ENCODE measurements around the gene TDRD10.

The TDRD10 gene

DNA sequence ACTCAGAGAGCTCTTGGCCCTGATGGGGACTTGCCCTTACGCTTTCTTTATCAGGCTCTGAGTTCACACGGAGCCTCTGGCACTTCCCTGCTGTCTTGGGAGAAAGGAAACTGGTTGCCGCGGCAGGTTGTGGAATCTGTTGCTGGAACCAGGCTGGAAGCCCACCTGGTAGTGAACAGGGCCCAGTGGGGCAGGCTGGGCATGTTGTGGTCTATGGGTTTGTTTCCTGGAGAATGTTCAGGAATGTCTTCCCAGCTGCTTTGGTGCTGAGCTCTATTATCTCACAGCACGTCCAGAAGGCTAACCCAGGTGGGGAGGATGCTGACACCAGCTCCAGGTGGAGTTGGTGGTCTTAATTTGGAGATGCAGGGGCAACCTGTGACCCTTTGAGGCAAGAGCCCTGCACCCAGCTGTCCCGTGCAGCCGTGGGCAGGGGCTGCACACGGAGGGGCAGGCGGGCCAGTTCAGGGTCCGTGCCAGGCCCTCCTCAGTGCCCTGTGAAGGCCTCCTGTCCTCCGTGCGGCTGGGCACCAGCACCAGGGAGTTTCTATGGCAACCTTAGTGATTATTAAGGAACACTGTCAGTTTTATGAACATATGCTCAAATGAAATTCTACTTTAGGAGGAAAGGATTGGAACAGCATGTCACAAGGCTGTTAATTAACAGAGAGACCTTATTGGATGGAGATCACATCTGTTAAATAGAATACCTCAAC, 33.3 kb upstream of the TDRD10 start:
- no peak for DNase-seq (ENCODE audit: low read depth)
- TF ChIP-seq, protein P1, sequence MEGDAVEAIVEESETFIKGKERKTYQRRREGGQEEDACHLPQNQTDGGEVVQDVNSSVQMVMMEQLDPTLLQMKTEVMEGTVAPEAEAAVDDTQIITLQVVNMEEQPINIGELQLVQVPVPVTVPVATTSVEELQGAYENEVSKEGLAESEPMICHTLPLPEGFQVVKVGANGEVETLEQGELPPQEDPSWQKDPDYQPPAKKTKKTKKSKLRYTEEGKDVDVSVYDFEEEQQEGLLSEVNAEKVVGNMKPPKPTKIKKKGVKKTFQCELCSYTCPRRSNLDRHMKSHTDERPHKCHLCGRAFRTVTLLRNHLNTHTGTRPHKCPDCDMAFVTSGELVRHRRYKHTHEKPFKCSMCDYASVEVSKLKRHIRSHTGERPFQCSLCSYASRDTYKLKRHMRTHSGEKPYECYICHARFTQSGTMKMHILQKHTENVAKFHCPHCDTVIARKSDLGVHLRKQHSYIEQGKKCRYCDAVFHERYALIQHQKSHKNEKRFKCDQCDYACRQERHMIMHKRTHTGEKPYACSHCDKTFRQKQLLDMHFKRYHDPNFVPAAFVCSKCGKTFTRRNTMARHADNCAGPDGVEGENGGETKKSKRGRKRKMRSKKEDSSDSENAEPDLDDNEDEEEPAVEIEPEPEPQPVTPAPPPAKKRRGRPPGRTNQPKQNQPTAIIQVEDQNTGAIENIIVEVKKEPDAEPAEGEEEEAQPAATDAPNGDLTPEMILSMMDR (IDR thresholded peaks at IDR 0.05; ENCODE audit: control insufficient read depth, extremely low read depth, insufficient read depth), result no peak
- no peak overlapping the region for H3K4me3 ChIP-seq (ENCODE audit: low read depth, low read length)

DNA sequence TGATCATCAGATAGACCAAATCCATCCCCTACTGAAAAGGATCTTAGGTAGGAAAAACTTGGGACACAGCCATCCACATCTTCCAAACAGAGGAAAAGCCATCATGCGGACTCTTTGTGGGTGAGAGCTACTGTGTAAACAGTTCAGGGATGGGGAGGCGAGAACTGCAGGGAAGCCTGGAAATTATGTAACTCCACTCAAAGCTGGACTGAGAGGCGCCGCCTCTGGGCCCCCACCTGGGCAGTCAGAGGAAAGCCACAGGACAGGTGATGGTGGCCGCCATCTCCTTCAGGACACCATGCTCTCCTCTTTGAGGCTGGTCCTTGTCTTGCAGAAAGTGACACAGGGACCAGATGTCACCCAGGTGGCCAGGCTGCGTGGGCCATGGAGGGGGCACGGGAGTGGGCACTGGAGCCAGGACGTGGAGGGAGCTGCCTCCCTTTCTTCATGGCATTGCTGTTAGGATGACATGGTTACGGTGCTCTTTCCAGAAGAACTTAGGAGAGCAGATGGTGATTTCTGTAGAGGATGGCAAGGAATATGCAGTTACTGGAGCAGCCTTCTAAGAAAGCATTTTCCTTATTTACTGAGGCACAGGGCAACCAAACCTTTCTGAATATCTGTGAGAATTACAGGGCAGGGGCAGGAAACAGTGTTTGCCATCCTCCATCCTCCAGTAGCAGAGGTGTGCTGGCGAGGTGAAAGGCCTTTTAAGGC, 32.0 kb upstream of the TDRD10 start:
- no peak for DNase-seq (ENCODE audit: low read depth)
- TF ChIP-seq, protein P1 (IDR thresholded peaks at IDR 0.05; ENCODE audit: control insufficient read depth, extremely low read depth, insufficient read depth), result no peak

DNA sequence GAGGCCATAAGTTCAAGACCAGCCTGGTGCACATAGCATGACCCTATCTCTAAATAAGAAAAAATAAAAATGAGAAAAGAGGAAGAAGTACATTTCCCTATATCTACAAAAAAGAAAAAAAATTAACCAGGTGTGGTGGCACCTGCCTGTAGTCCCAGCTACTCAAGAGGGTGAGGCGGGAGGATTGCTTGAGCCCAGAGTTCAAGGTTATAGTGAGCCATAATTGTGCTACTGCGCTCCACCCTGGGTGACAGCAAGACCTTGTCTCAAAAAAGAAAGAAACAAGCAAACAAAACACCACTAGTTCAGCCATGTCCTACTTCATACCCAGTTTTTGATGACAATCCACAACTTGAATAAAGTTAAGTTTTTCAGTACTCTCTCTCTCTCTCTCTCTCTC, 30.7 kb upstream of the TDRD10 start:
- TF ChIP-seq, protein P1 (IDR thresholded peaks at IDR 0.05; ENCODE audit: control insufficient read depth, extremely low read depth, insufficient read depth), result no peak
- no peak overlapping the region for H3K4me3 ChIP-seq (ENCODE audit: low read depth, low read length)
- DNase-seq (ENCODE audit: low read depth), result no peak

More for the DNA sequence above, 32.0 kb upstream of the TDRD10 start:
- no peak overlapping the region for H3K4me3 ChIP-seq (ENCODE audit: low read depth, low read length)

DNA sequence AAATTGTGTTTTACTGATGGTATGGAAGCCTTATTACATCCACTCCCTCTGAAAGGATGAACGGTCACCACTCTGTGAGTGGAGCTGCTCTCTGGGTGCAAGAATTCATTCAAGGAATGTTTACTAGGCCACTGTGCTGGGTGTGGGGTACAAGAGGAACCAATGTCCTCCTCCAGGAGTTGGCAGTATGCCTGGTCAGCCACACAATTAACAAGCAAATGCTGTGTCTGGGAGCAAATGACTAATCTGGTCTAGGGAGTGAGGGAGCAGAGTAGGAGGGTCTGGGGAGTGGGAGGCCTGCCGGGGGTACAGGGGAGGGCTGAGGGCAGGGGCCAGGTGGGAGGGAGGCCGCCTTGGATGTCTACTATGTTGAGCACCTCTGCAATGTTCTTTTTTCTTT, 27.2 kb upstream of the TDRD10 start:
- no peak overlapping the region for H3K4me3 ChIP-seq (ENCODE audit: low read depth, low read length)
- TF ChIP-seq, protein P1 (IDR thresholded peaks at IDR 0.05; ENCODE audit: control insufficient read depth, extremely low read depth, insufficient read depth), result no peak
- DNase-seq (ENCODE audit: low read depth), result no peak

DNA sequence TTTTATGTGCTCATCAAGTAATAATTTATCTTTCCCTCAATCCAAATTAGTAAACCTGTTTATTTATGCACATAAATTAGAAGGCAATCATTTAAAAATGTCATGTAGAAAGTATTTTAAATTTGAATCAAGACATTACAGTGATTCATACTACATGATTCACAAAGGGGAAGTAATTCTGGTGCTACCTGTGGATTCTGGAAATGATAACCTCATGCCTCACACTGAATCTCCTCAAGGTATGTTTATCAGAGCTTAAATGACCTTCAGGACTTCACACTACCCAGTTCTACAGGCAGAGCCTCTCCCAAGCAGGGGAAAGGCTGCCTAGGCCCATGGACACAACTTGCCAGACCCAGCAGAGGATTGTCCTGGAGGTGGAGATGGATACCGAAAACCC, 25.2 kb upstream of the TDRD10 start:
- DNase-seq (ENCODE audit: low read depth), result no peak
- TF ChIP-seq, protein P1 (IDR thresholded peaks at IDR 0.05; ENCODE audit: control insufficient read depth, extremely low read depth, insufficient read depth), result no peak
- H3K4me3 ChIP-seq (ENCODE audit: low read depth, low read length), result no peak overlapping the region

DNA sequence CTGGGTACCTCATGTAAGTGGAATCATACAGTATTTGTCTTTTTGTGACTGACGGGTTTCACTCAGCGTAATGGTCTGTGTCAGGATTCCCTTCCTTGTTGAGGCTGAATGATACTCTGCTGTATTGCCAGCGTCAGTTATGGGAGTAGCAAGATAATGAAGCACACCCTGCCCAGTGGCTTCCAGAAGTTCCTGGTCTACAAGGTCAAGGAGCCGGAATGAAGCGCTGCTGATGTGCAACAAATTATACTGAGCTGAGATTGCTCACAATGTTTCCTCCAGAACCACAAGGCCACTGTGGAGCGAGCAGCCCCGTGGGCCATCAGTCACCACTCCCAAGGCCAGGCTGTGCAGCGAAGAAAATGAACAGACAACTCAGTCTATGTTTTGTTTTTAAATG, 24.0 kb upstream of the TDRD10 start:
- H3K4me3 ChIP-seq (ENCODE audit: low read depth, low read length), result no peak overlapping the region
- TF ChIP-seq, protein P1 (IDR thresholded peaks at IDR 0.05; ENCODE audit: control insufficient read depth, extremely low read depth, insufficient read depth), result no peak
- DNase-seq (ENCODE audit: low read depth), result no peak

Measured in LNCaP clone FGC (cell line).